OCI-M2 (cell line): ENCODE data around the gene SAMD9L.

Experiments
- DNase-seq: peaks from one replicate; lab custom pipeline; 2025; ENCODE audit not compliant: unreplicated experiment; lab: John Stamatoyannopoulos, UW

The SAMD9L gene

DNA sequence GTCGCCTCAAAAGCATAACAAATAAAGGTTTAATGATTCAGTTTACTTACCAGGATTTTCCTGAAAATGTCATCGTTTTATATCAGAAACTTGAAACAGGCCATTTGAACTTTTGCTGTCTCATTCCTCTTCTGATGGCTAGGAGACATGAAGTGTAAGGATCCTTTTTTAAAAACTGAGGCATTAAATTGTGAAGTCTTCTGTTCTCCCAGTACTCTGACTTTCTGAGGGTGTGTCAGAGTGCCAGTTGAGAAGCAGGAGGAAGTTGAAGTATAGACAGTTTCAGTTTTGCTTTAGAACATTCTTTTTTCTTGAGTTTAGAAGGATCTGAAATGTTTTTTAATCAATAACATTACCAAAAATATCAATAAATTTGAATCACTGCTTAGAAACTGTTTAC, at the start of gene SAMD9L:
TSS of gene SAMD9L (minus strand) at position 242 of the 400 bp plus-strand sequence. CDS start 12,414 bp downstream, outside the sequence.
- DNase-seq, result no peak

DNA sequence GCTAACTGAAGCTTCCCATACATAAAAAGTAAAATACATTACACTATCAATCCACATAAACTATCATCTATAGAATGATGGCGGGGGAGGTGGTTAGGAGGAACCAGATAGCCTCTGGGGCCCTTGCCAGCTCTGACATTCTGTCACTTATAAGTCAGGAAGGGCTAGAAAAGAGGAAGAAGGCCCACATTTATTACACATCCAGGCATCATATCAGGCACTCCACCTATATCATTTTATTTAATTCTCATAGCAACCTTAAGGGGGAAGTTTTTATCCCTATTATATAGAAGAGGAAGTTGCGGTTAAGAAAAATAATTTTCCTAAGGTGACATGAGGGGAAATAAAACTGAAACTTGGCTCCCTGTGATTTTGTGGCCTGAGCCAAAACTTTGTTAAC, 48.2 kb upstream of the SAMD9L start:
- no peak for DNase-seq

DNA sequence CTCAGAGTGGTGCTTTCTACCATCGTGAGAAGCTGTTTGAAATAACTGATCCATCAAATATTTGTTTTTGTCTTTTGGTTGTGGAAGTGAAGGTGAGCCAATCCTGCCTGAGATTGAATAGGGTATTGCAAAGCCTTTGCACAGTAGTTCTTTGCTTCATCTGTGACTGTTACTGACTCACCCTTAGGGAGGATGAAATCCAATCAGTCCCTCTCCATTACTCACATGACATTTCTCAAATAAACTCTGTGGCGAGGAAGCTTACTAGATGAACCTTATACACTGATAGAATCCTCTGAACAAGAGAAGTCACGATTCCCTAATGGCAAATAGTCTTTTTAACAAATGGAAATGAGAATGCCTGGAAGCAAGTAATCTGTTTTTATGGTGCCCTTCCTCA, 46.2 kb upstream of the SAMD9L start:
- DNase-seq, result no peak

DNA sequence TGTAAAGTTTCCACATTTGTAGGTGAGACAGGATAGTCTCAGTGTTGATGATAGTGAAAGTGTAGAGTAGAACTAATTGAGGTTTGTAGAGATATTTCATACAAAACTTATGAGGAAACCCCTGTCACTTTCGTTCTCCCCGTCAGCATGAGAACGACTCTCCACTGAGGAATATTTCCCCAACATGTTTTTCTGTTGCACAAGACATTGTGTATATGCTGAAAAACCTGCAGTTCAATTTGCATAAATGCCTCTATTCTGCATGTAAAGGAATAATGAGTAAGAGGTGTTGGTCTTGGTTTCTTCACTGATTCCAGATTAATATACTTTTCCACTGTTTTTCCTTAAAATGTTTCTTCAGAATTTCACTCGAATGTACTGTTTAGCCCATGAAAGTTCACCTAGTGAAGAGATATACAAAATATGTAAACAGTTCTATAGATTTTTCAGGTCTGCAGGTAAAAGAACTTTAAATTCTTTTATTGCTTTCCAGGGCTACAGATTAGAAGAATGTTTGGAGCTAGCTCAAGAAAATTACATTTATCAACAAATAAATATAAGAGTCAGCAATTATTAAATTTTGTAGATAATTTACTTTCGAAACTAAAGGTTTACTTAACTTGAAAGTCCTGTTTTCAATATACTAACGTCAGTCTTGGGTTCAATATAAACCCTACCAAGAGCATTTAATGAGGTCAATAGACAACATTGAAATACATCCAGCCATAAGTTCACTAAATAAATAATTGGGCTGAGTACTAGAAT, 40.9 kb upstream of the SAMD9L start:
- DNase-seq, result no peak

DNA sequence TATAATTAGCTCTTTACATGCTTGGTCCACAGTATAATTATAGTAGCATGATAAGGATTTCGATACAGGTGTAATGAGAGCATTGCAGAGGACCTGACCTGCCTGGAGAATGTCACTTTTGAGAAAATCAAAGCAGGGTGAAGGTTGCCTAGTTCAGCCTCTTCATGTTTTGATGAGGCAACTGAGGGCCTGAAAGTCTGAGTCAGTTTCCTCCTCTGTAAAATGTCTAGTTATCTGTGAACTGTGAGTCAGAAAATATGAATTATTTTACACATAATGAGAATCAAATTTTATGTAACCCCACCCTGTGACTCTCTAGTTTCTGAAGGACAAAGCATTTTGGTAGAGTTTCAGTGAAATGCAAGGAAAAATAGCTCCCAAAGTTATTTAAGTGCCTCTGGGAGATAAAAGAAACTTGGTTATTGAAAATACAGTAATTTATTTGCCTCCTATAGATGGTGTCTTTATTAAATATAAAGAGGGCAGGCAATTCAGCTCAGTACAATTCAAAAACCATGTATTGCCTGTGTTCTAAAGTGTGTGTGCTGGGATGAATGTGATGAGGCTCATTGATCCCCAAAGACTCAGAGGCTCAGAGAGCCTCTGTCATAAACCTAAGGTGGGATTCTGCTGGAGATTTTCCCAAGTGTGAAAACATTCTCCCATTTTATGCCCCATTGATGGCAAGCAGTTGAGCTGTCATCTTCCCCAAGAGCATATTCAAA, 37.3 kb upstream of the SAMD9L start:
- no peak for DNase-seq

DNA sequence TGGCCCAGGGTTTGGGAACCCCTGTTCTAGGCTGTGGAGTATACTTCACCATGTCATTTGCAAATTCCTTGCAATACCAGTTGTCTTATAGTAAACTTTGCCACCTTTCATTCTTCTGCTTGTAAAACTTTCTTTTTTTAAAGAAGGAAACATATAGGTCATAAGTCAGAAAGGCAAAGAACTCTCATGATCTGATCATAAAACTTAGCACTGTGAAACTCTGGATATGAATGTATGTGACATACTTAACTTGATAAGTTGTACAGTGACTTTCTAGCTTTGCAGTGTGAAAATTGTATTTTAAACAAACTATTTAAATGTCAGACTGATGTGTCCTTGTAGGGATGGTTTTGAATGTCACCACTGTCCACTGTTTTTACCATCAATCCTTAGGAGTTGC, 31.0 kb upstream of the SAMD9L start:
- DNase-seq, result no peak

DNA sequence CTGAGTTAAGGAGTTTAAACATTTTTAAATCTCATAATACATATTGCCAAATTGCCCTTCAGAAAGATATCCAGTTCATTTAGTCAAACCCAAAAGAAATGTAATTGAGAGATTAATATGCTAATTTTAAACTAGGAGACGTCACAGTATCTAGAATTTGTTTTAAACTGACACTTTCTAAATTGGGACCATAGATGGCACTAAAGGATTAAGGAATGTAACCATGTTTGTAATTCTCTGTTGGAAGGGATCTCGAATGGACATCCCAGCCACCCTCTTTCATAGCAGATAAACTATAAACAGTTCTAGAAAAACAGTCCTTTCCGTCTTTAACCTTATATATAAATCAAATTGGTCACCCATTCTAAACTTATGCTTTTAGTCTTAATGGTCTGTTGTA, 30.0 kb upstream of the SAMD9L start:
- no peak for DNase-seq

- DNase-seq, result no peak
Measured at GRCh38 chr7:93176992-93177580, 28.9 kb upstream of the SAMD9L start.

DNA sequence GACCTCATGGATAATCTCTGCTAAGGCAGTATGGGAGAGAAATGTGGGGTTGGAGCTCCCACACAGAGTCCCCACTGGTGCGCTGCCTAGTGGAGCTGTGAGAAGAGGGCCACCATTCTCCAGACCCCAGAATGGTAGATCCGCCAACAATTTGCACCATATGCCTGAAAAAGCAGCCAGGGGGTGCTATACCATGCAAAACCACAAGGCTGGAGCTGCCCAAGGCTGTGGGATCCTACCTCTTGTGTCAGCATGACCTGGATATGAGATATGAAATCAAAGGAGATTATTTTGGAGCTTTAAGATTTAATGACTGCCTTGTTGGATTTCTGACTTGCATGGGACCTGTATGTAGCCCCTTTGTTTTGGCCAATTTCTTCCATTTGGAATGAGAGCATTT, 27.0 kb upstream of the SAMD9L start:
- no peak for DNase-seq

- DNase-seq, result no peak
Measured at GRCh38 chr7:93172683-93173082, 24.5 kb upstream of the SAMD9L start.

- no peak for DNase-seq
Measured at GRCh38 chr7:93171606-93172226, 23.5 kb upstream of the SAMD9L start.

GRCh38 chr7:93165447-93165846, 17.3 kb upstream of the SAMD9L start:
- no peak for DNase-seq

- DNase-seq, result no peak
Measured at GRCh38 chr7:93164766-93165165, 16.6 kb upstream of the SAMD9L start.

DNA sequence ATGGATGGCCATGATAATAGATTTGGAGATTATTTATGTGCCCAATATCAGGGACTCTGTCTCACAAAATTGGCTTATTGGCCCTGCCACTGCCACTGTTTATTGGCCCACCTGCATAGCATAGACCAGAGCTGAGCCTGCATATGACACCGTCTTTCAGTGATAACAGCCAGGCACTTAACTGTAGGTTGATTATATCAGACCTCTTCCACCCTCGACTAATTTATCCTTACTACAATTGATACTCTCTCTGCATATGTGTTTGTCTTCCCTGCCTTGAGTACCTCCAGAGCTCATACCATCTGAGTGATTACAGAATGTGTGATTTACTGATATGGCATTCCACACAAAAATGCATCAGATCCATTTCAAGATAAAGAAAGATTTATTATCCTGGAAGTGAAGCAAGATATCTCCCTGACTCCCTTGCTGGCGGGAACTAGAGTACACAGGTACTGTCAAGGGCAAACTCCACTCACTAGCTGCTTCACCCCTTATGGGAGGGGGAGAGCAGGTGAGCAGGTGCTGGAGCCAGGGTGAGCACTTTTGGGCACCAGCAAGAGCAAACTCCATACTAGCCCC, 13.1 kb upstream of the SAMD9L start:
- no peak for DNase-seq

- DNase-seq, result no peak
Measured at GRCh38 chr7:93160410-93160809, 12.2 kb upstream of the SAMD9L start.

DNA sequence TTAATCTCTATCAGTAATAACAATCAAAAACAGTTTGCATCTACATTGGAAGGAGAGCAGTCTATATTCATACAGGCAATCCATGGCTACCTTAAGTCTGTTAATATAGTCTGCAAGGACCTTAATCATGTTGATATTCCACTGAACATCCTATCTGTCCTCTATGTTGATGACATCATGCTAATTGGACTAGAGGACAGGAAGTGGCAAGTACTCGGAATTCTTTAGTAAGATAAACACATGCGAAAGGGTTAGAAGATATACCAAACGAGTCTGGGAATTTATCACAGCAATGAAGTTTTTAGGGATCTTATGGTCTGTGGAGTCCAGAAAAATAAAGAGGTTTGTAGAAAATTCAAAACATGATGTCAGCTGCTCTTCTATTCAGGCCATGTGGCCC, 11.3 kb upstream of the SAMD9L start:
- no peak for DNase-seq

GRCh38 chr7:93156884-93157283, 8.7 kb upstream of the SAMD9L start:
- no peak for DNase-seq

DNA sequence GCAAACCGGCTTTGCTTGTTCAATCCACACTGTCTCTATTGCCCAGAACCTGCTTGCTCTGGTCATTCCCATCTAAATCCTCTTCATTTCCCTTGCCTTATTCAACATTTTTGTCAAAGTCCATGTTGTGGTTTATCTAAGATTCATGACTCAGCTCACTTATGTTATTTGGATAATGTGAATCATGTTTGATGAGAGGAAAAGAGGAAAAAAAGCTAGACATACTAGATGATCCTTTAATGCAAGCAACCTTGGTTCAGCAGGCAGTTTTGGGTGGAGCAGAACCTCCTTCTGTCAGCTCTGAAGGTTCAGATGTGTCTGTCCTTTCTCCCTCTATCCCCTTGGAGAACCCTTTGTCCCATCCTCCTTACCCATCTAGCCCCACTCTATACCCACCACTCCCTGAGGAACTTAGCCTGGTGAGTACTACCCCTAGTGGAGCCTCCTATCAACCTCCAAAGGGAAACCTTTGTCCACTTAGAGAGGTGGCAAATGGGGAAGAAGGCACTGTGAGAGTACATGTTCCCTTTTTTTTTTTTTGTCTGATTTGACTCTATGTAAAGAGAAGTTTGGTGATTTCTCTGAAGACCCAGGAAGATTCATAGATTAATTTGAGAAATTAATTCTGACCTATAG, 2.1 kb upstream of the SAMD9L start:
- DNase-seq, result no peak

- DNase-seq, result no peak
Measured at GRCh38 chr7:93148727-93149126, 542 bp upstream of the SAMD9L start.

- DNase-seq, result no peak
Measured at GRCh38 chr7:93147363-93147762, 822 bp downstream of the SAMD9L start.
